ENCODE data around the gene TRMT10C. TPM values are rescaled to one million over a fixed set of nuclear protein-coding genes. Genes with fewer than 3 reads are reported as not detected.

The TRMT10C gene
- total and polyA plus RNA-seq, 2 experiments from 2014 or later: 37.9 to 42.0 TPM

DNA sequence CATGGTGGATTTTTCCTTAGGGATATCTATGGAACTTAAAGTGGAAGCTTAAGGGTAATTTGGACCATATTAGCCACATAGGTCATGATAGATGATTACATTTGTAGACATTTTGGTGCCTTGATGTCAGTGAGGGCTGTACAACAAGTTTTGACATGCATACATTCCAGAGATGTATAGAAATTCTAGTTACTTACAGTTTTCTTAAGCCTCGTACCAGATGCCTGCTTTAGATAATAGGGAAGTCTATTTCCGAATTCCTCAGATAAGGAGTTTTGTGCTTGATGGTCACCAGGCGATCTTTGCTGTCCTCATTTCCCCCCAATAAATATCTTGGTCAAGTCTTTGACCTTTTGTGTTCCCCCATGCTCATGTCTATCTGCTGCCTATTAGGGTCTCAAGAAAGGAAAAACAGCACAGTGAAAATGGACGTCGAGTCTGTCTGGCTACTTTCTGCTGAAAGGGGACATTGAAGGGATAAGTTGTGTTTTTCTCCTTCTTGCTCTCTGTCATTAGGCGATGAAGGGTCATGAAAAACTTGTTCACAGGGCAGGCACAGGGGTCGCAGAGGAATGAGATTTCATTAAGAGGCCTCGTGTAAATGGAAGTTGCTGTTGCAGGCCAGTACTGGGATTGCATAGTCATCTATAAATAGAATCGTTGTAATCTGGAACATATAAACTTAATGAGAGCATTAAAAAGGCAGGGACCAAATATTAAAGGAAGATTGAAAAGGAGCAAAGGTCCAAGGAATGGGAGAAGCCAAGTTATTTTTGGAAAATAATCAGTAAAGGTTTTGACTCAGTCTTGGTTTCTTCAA is 28.7 kb upstream of the TRMT10C start:
- H3K4me1 ChIP-seq (ENCODE audit: insufficient read depth): peaks cover 30% of the 10 kb centered on the region
- no peak overlapping the region for H3K4me2 ChIP-seq
- whole genome bisulfite sequencing (ENCODE audit: low lambda C conversion rate, missing lambda C conversion rate): 45% methylated on average over 9 of the region's 9 CpGs
- no peak overlapping the region for H3K4me3 ChIP-seq
- H3K27me3 ChIP-seq: no peaks in the 10 kb centered on the region
- H3K9me2 ChIP-seq (replicated peaks; ENCODE audit: insufficient read depth): no peaks in the 10 kb centered on the region
- no peak overlapping the region for H2AFZ ChIP-seq
- H3K27ac ChIP-seq: no peak overlapping the region
- H3K79me2 ChIP-seq: no peaks in the 10 kb centered on the region
- H3K36me3 ChIP-seq (replicated peaks; ENCODE audit: insufficient read depth, low read depth): no peaks in the 10 kb centered on the region
- no peaks in the 10 kb centered on the region for H3K9me3 ChIP-seq (ENCODE audit: low read depth)
- no peaks in the 10 kb centered on the region for H4K20me1 ChIP-seq (ENCODE audit: insufficient read depth, poor library complexity, severe bottlenecking)
- no peak for TF ChIP-seq EZH2 (IDR thresholded peaks at IDR 0.05; ENCODE audit: borderline replicate concordance)
- TF ChIP-seq, protein P1, sequence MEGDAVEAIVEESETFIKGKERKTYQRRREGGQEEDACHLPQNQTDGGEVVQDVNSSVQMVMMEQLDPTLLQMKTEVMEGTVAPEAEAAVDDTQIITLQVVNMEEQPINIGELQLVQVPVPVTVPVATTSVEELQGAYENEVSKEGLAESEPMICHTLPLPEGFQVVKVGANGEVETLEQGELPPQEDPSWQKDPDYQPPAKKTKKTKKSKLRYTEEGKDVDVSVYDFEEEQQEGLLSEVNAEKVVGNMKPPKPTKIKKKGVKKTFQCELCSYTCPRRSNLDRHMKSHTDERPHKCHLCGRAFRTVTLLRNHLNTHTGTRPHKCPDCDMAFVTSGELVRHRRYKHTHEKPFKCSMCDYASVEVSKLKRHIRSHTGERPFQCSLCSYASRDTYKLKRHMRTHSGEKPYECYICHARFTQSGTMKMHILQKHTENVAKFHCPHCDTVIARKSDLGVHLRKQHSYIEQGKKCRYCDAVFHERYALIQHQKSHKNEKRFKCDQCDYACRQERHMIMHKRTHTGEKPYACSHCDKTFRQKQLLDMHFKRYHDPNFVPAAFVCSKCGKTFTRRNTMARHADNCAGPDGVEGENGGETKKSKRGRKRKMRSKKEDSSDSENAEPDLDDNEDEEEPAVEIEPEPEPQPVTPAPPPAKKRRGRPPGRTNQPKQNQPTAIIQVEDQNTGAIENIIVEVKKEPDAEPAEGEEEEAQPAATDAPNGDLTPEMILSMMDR (IDR thresholded peaks at IDR 0.05; ENCODE audit: poor library complexity): no peak
- no peak for TF ChIP-seq EZH2phosphoT487 (IDR thresholded peaks at IDR 0.05; ENCODE audit: low read depth, severe bottlenecking, unreplicated experiment)
- DNase-seq (ENCODE audit: low spot score): no peak

DNA sequence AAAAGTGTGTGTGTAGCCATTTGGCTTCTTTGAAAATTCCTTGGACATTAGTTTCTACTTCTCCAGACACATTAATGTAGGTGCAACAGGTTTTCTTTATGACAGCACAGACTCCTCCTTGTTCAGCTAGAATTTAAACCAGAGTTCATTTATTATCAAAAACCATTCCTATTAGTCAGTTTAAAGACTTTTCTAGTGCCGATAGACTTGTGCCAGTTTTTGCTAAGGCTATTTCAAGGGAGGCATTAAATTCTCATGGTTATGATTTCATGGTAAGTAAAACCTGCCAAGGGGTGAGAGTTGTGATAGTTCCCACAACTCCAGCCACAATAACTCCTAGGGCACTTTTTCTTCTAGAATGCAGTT is 28.1 kb upstream of the TRMT10C start:
- Histone ChIP-seq H3K4me1 (ENCODE audit: insufficient read depth) (peaks cover 30% of the 10 kb centered on the region), H2AFZ (no peak overlapping the region), H3K9me3 (ENCODE audit: low read depth) (no peaks in the 10 kb centered on the region), H3K4me3 (no peak overlapping the region), H3K27ac (peak overlapping the region; percentile 31), H3K9me2 (replicated peaks; ENCODE audit: insufficient read depth) (no peaks in the 10 kb centered on the region), H4K20me1 (ENCODE audit: insufficient read depth, poor library complexity, severe bottlenecking) (no peaks in the 10 kb centered on the region), H3K4me2 (no peak overlapping the region), H3K27me3 (no peaks in the 10 kb centered on the region), H3K36me3 (replicated peaks; ENCODE audit: insufficient read depth, low read depth) (no peaks in the 10 kb centered on the region), H3K79me2 (no peaks in the 10 kb centered on the region)
- TF ChIP-seq, protein P1 (IDR thresholded peaks at IDR 0.05; ENCODE audit: poor library complexity): no peak
- TF ChIP-seq EZH2 (IDR thresholded peaks at IDR 0.05; ENCODE audit: borderline replicate concordance) (no peak), EZH2phosphoT487 (IDR thresholded peaks at IDR 0.05; ENCODE audit: low read depth, severe bottlenecking, unreplicated experiment) (no peak)
- no peak for DNase-seq (ENCODE audit: low spot score)
- WGBS (ENCODE audit: low lambda C conversion rate, missing lambda C conversion rate): 71% methylated on average over 1 of the region's 1 CpG

DNA sequence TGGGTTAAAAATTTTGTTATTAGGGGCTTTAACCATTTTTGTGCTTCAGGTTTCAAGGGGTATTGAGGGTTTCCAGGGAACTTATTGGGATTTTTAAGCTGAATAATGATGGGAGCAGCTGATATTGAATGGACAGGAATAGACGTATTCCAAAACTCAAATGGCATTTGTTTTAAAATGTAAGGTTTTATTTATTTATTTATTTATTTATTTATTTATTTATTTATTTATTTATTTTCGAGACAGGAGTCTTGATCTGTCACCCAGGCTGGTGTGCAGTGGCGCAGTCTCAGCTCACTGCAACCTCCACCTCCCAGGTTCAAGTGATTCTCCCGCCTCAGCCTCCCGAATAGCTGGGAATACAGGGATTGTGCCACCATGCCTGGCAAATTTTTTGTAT is 26.4 kb upstream of the TRMT10C start:
- 98% methylated on average over 5 of the region's 5 CpGs for WGBS (ENCODE audit: low lambda C conversion rate, missing lambda C conversion rate)
- no peak overlapping the region for H3K4me3 ChIP-seq
- TF ChIP-seq EZH2 (IDR thresholded peaks at IDR 0.05; ENCODE audit: borderline replicate concordance) (no peak), EZH2phosphoT487 (IDR thresholded peaks at IDR 0.05; ENCODE audit: low read depth, severe bottlenecking, unreplicated experiment) (no peak)
- TF ChIP-seq, protein P1 (IDR thresholded peaks at IDR 0.05; ENCODE audit: poor library complexity): no peak

More for the DNA sequence above, 26.4 kb upstream of the TRMT10C start:
- no peaks in the 10 kb centered on the region for H4K20me1 ChIP-seq (ENCODE audit: insufficient read depth, poor library complexity, severe bottlenecking)
- no peak overlapping the region for H3K27ac ChIP-seq
- H3K9me3 ChIP-seq (ENCODE audit: low read depth): no peaks in the 10 kb centered on the region
- no peaks in the 10 kb centered on the region for H3K36me3 ChIP-seq (replicated peaks; ENCODE audit: insufficient read depth, low read depth)
- H3K4me2 ChIP-seq: no peak overlapping the region
- no peaks in the 10 kb centered on the region for H3K9me2 ChIP-seq (replicated peaks; ENCODE audit: insufficient read depth)
- no peaks in the 10 kb centered on the region for H3K79me2 ChIP-seq
- DNase-seq (ENCODE audit: low spot score): no peak
- no peaks in the 10 kb centered on the region for H3K27me3 ChIP-seq
- H2AFZ ChIP-seq: no peak overlapping the region
- H3K4me1 ChIP-seq (ENCODE audit: insufficient read depth): peaks cover 30% of the 10 kb centered on the region

Measured in hepatocyte (in vitro differentiated cells).